HFF-Myc (cell line): Measurements from ENCODE around the gene PRELID2.

Experiments
- DNase-seq: peaks from one replicate; pipeline ENCODE4 v3.0.0-alpha.2; 2011; ENCODE audit warnings: low read depth; ENCODE audit errors: extremely low read depth
- H3K4me3 ChIP-seq: replicated peaks from 2 replicates; pipeline ENCODE4 v1.5.1; 2011; ENCODE audit warnings: low read depth, mild to moderate bottlenecking, control low read depth, low read length
- CTCF ChIP-seq: IDR thresholded peaks from 2 replicates; pipeline ENCODE4 v1.5.1; 2012; ENCODE audit warnings: mild to moderate bottlenecking, low read depth, low read length, control low read depth; ENCODE audit errors: missing control alignments

The PRELID2 gene

GRCh38 chr5:145812877-145813276 is 22.3 kb downstream of the PRELID2 start:
- no peak for TF ChIP-seq CTCF
- DNase-seq = no peak
- H3K4me3 ChIP-seq = no peak overlapping the region

GRCh38 chr5:145811834-145812625 is 23.1 kb downstream of the PRELID2 start:
- no peak overlapping the region for H3K4me3 ChIP-seq
- no peak for TF ChIP-seq CTCF
- no peak for DNase-seq

- H3K4me3 ChIP-seq = no peak overlapping the region
- DNase-seq = no peak
- TF ChIP-seq CTCF = no peak
Measured at GRCh38 chr5:145806923-145807322, 28.2 kb downstream of the PRELID2 start.

- no peak overlapping the region for H3K4me3 ChIP-seq
- no peak for TF ChIP-seq CTCF
- no peak for DNase-seq
Measured at GRCh38 chr5:145805819-145806218, 29.3 kb downstream of the PRELID2 start.

- TF ChIP-seq CTCF = no peak
- no peak for DNase-seq
- no peak overlapping the region for H3K4me3 ChIP-seq
Measured at GRCh38 chr5:145804701-145805100, 30.4 kb downstream of the PRELID2 start.

GRCh38 chr5:145803112-145804004 is 31.8 kb downstream of the PRELID2 start:
- DNase-seq = no peak
- TF ChIP-seq CTCF = no peak
- no peak overlapping the region for H3K4me3 ChIP-seq
